ENCODE results near the gene STK32C. TPM values are rescaled to one million over a fixed set of nuclear protein-coding genes. Genes with fewer than 3 reads are reported as not detected.

STK32C gene
- polyA plus RNA-seq, 1 donor from 2014 or later = 23.2 TPM

DNA sequence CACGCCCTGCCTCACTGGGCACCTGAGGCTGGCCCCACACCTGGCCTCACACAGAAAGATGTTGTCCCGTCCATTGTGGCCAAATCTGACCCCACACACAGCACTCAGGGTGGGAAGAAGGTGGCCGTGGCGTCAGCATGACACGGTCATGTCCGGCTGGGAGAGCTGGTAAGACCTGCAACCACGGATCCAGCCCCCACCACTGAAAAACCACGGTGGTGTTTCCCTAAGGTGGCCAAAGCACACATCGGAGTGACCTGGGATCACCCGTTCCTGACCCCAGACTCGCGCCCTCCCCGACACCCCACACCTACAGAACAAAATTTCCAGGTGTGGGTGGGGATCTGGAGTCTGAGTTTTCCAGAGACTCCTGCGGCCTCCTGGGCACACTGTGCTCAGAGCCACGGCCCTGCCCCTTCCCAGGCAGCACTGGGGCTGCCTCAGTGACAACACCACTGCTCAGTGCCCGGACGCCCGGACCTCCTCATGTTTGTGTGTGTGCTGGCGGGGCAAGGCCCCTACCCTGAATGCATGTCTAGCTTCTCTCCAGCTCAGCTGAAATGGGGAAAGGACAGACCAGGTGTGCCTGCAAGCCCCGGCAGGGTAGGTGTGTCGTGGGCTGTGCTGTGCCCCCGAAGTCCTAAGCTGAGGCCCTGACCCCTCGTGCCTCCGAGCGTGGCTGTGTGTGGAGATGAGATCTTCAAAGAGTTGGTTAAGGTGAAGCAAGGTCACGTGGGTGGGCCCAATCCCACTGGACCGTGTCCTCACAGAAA is 36.1 kb downstream of the STK32C start:
- no peak overlapping the region for H3K4me2 ChIP-seq (ENCODE audit: low read length)
- no peak overlapping the region for H3K9ac ChIP-seq (ENCODE audit: low read length)
- no peak for TF ChIP-seq SMC3 (conservative IDR thresholded peaks at IDR 0.05; ENCODE audit: poor library complexity)
- TF ChIP-seq, protein P1, sequence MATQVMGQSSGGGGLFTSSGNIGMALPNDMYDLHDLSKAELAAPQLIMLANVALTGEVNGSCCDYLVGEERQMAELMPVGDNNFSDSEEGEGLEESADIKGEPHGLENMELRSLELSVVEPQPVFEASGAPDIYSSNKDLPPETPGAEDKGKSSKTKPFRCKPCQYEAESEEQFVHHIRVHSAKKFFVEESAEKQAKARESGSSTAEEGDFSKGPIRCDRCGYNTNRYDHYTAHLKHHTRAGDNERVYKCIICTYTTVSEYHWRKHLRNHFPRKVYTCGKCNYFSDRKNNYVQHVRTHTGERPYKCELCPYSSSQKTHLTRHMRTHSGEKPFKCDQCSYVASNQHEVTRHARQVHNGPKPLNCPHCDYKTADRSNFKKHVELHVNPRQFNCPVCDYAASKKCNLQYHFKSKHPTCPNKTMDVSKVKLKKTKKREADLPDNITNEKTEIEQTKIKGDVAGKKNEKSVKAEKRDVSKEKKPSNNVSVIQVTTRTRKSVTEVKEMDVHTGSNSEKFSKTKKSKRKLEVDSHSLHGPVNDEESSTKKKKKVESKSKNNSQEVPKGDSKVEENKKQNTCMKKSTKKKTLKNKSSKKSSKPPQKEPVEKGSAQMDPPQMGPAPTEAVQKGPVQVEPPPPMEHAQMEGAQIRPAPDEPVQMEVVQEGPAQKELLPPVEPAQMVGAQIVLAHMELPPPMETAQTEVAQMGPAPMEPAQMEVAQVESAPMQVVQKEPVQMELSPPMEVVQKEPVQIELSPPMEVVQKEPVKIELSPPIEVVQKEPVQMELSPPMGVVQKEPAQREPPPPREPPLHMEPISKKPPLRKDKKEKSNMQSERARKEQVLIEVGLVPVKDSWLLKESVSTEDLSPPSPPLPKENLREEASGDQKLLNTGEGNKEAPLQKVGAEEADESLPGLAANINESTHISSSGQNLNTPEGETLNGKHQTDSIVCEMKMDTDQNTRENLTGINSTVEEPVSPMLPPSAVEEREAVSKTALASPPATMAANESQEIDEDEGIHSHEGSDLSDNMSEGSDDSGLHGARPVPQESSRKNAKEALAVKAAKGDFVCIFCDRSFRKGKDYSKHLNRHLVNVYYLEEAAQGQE (IDR thresholded peaks at IDR 0.05; ENCODE audit: borderline replicate concordance) = no peak
- no peak for TF ChIP-seq POLR2AphosphoS5 (IDR thresholded peaks at IDR 0.05)
- TF ChIP-seq TAF1 (IDR thresholded peaks at IDR 0.05; ENCODE audit: low read depth) = no peak
- TF ChIP-seq EP300 (conservative IDR thresholded peaks at IDR 0.05; ENCODE audit: poor library complexity, severe bottlenecking) = no peak
- no peak for TF ChIP-seq MXI1 (conservative IDR thresholded peaks at IDR 0.05; ENCODE audit: poor library complexity, severe bottlenecking)
- TF ChIP-seq, protein P2, sequence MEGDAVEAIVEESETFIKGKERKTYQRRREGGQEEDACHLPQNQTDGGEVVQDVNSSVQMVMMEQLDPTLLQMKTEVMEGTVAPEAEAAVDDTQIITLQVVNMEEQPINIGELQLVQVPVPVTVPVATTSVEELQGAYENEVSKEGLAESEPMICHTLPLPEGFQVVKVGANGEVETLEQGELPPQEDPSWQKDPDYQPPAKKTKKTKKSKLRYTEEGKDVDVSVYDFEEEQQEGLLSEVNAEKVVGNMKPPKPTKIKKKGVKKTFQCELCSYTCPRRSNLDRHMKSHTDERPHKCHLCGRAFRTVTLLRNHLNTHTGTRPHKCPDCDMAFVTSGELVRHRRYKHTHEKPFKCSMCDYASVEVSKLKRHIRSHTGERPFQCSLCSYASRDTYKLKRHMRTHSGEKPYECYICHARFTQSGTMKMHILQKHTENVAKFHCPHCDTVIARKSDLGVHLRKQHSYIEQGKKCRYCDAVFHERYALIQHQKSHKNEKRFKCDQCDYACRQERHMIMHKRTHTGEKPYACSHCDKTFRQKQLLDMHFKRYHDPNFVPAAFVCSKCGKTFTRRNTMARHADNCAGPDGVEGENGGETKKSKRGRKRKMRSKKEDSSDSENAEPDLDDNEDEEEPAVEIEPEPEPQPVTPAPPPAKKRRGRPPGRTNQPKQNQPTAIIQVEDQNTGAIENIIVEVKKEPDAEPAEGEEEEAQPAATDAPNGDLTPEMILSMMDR (IDR thresholded peaks at IDR 0.05; ENCODE audit: poor library complexity, severe bottlenecking) = no peak
- TF ChIP-seq RAD21 (conservative IDR thresholded peaks at IDR 0.05) = no peak
- TF ChIP-seq EZH2 (IDR thresholded peaks at IDR 0.05; ENCODE audit: borderline replicate concordance, insufficient read depth, low read length, poor library complexity, severe bottlenecking) = no peak
- no peaks in the 10 kb centered on the region for H3K27me3 ChIP-seq (ENCODE audit: insufficient read depth, low read depth, low read length)
- no peaks in the 10 kb centered on the region for H3K36me3 ChIP-seq (ENCODE audit: insufficient read depth, low read length)
- H3K9me3 ChIP-seq (ENCODE audit: low read length) = no peaks in the 10 kb centered on the region
- no peaks in the 10 kb centered on the region for H3K79me2 ChIP-seq (replicated peaks; ENCODE audit: insufficient read depth, low read length)
- H2AFZ ChIP-seq (ENCODE audit: low read depth, low read length) = no peak overlapping the region
- H3F3A ChIP-seq (ENCODE audit: insufficient read depth, low read length, poor library complexity, severe bottlenecking) = no peaks in the 10 kb centered on the region
- no peaks in the 10 kb centered on the region for H3K9me2 ChIP-seq (ENCODE audit: insufficient read depth, low read length)
- H4K20me1 ChIP-seq (ENCODE audit: insufficient read depth) = no peaks in the 10 kb centered on the region
- H3K27ac ChIP-seq (ENCODE audit: low read length) = no peak overlapping the region
- no peak overlapping the region for H3K4me3 ChIP-seq (ENCODE audit: low read length)

DNA sequence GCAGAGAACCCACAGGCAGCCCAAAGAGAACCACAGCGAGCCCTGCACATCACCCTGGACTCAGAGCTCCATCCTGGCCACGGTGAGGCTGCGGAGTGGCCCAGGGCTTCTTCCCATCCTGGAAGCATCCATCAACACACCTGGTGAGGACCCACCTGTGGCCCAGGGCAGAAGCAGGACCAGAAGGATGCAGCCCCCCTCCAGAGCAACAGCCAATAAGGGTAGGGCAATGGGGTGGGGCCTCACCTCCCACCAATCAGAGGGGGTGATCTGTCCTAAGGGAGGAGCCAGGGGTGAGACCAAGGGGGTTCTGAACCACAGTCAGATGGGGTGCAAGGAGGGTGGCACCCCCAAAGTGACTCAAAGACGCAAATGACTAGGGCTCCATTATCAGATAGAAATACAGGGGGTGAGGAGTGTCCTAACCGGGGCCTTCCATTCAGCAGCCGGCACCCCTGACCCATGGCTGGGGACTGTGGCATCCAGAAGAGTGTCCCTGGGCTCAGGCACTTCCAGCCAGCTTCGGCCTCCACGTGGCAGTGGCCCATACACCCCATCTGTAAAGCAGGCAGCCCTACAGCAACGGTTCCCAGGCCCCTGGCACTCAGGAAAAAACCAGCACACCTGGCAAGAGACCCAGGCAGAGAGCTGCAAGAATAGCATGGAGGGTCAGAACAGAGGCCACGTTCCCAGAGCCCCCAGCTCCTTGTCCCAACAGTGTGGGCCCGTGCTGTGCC is 36.9 kb downstream of the STK32C start:
- Histone ChIP-seq H3K79me2 (replicated peaks; ENCODE audit: insufficient read depth, low read length) (no peaks in the 10 kb centered on the region), H4K20me1 (ENCODE audit: insufficient read depth) (no peaks in the 10 kb centered on the region), H3K9ac (ENCODE audit: low read length) (no peak overlapping the region), H3K4me2 (ENCODE audit: low read length) (no peak overlapping the region), H3F3A (ENCODE audit: insufficient read depth, low read length, poor library complexity, severe bottlenecking) (no peaks in the 10 kb centered on the region), H3K27me3 (ENCODE audit: insufficient read depth, low read depth, low read length) (no peaks in the 10 kb centered on the region), H3K4me3 (ENCODE audit: low read length) (no peak overlapping the region), H3K36me3 (ENCODE audit: insufficient read depth, low read length) (no peaks in the 10 kb centered on the region), H3K9me3 (ENCODE audit: low read length) (no peaks in the 10 kb centered on the region), H3K9me2 (ENCODE audit: insufficient read depth, low read length) (no peaks in the 10 kb centered on the region), H3K27ac (ENCODE audit: low read length) (no peak overlapping the region), H2AFZ (ENCODE audit: low read depth, low read length) (no peak overlapping the region)
- TF ChIP-seq EP300 (conservative IDR thresholded peaks at IDR 0.05; ENCODE audit: poor library complexity, severe bottlenecking) (no peak), POLR2AphosphoS5 (IDR thresholded peaks at IDR 0.05) (no peak), MXI1 (conservative IDR thresholded peaks at IDR 0.05; ENCODE audit: poor library complexity, severe bottlenecking) (no peak)

Measured in neural cell (in vitro differentiated cells).